ENCODE data around the gene RGS10.

The RGS10 gene

DNA sequence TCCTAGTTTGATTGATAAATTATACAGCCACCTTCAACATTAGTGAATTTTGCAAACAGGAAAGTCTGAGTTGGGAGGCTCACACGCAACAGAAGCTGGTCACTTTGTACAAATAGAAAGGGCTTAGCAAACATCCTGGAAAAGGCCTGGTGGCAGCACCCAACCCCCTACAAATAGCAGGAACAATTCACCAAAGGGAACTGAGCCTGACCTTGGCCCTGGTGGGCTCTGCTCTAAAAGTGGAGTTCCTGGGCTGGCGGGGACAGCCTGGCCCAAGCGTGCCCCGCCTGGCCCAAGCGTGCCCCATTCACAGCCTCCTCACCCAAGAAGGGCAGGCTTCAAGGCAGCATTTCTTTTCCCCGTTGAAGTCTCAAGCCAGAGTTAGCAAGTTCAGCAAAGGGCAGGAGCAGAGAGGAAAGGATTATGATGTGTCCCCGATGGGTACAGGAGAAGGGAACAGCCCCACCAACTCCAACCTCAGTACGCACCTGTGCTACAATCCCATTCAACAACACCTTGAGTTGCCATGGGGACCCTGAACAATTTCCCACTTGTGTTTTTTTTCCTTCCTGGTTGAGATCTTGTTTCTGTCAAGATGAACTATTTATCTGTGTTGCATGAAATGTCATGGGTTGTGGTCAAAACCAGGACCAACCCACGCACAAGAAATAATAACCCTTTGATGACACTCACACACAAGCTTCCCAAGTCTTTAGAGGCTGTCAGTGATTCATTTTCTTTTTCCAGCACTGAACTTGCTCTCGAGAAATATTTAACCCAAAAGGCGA is 43.4 kb downstream of the RGS10 start:
- DNase-seq: peak in 1 of 2 donors; percentile 44
- Mint-ChIP-seq H3K27ac (peak overlapping the region; percentile 76 to 97), H3K4me3 (peak overlapping the region; percentile 45 to 68), H3K27me3 (no peaks in the 10 kb centered on the region), H3K4me1 (peaks cover 99% of the 10 kb centered on the region), H3K9me3 (no peaks in the 10 kb centered on the region)
- ATAC-seq: no peak

DNA sequence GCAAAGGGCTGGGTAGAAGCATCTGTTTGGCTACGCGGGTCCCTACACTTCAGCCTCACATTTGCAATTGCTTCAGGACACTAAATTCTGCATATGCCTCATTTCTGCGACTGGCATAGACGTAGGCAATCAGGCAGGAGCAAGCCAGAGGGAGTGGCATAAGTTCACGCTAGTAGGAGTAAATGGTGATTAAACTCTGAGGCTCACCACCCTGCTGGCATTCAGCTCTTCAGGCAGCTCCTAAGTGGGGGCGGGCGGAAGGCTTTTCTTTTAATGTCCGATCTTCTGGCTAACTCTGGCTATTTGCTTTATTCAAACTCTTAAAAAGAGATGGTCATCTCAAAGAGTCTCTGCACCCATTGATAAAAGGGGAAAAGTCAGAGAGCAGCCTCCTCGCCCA is 45.3 kb downstream of the RGS10 start:
- Mint-ChIP-seq H3K27ac (peak overlapping the region; percentile 80 to 82), H3K4me3 (peak overlapping the region; percentile 49 to 67), H3K9me3 (no peaks in the 10 kb centered on the region), H3K4me1 (peaks cover 99% of the 10 kb centered on the region), H3K27me3 (no peaks in the 10 kb centered on the region)
- ATAC-seq (no peak), DNase-seq (no peak)

DNA sequence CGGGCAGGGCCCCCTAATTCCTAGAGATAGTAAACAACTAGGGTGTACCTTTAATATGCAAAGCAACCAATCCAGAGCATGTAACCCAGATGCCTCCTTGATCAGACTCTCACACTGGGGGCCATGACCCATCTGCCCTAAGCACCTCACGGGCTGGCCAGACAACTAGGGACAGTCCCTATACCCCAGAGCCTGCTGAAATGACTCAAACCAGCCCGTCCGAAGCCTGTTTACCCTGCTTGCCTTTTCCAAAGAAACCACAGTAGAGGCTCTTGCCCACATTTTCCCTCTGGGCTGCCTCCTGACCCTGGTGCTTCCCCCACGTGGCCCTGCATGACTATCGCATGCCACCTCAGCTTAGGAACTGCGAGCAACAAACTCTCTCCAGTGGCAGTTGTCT is 46.2 kb downstream of the RGS10 start:
- peak; percentile 66 to 80 for DNase-seq
- H3K27me3 Mint-ChIP-seq: no peaks in the 10 kb centered on the region
- H3K4me3 Mint-ChIP-seq: peak overlapping the region; percentile 49 to 51
- ATAC-seq: peak; percentile 90
- peak overlapping the region; percentile 73 to 95 for H3K27ac Mint-ChIP-seq
- H3K4me1 Mint-ChIP-seq: peaks cover 98% of the 10 kb centered on the region
- H3K9me3 Mint-ChIP-seq: no peaks in the 10 kb centered on the region

DNA sequence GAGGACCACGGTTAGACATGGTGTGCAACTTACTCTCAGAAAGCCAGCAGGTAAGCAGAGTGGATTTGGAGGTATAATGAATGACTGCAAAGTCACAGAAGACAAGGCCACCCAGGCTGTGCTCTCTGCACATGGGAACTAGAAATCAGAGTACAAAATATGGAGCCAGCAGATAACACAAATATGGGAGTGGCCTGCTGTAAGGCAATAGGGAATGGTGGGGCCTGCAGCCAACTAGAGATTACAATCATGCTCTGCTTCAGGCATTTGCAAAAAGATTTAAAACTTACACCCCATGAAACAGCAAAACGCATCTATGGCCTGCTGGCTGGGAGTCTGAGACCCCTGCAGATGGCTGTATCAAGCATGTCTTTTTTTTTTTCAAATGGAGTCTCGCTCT is 47.0 kb downstream of the RGS10 start:
- Mint-ChIP-seq H3K27ac (no peak overlapping the region), H3K27me3 (no peaks in the 10 kb centered on the region), H3K4me1 (peaks cover 92% of the 10 kb centered on the region), H3K9me3 (no peaks in the 10 kb centered on the region), H3K4me3 (no peak overlapping the region)
- ATAC-seq (no peak), DNase-seq (no peak)

DNA sequence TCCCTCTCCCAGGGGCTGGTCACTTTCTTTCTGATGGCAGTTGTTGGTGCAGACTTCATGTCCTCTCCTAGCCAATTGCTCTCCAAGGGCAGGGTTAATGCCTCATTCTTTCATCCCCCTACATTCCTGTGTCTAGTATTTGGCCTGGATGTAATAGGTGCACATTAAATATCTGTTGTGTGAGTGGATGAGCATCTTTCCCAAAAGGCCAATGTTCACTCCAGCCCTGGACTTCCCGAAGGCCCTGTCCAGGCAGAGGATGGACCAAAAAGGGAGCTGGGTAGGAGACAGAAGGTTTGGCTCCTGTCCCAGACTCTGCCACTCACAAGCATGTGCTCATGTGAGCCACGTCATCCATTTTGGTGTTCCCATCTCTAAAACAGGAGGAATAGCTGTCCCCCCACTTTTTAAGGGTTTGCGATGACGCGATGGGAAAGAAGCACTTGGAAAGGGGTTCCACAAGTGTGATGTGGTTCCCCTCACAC is 47.5 kb downstream of the RGS10 start:
- ATAC-seq (no peak), DNase-seq (no peak)
- Mint-ChIP-seq H3K27me3 (no peaks in the 10 kb centered on the region), H3K4me3 (peak overlapping the region in 1 of 2 donors; percentile 4), H3K9me3 (no peaks in the 10 kb centered on the region), H3K27ac (no peak overlapping the region), H3K4me1 (peaks cover 92% of the 10 kb centered on the region)

DNA sequence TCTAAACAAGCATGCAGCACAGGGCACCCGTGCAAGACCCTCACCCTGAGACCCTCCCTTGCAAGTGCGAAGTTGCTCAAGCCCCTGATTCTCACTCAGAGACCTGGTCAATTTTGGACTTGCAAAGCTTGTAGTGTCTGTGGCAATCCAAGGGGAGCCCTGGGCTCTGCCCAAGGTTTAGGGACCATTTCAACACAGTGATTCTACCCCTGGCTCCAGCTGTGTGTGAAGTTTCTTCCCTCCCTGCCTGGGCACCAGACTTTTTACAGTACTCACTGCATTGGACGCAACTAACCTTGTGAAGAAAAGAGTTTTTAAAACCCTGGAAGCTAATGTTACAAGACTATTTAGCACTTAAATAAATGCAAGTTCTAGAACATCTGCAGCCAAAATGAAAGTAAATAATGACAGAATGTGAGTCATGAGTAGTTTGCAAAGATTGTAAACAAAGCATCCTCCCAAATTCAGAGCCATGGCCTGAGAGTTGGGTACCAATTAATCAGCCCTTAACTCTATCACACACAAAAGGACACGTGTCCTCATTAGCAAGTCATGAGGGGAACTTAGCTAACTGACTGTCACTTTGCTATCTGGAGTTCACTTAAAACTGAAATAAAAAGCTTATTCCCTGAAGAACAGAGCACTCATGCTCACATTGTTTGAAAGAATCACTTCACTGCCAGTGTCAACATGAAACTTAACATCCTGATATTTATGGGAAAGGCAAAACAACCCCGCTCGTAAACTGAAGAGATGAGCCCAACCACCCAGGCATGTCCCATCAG is 48.1 kb downstream of the RGS10 start:
- ATAC-seq: no peak
- Mint-ChIP-seq H3K27me3 (no peaks in the 10 kb centered on the region), H3K4me3 (peak overlapping the region in 1 of 2 donors; percentile 4), H3K4me1 (peaks cover 92% of the 10 kb centered on the region), H3K27ac (peak overlapping the region in 1 of 2 donors; percentile 36), H3K9me3 (no peaks in the 10 kb centered on the region)
- no peak for DNase-seq

DNA sequence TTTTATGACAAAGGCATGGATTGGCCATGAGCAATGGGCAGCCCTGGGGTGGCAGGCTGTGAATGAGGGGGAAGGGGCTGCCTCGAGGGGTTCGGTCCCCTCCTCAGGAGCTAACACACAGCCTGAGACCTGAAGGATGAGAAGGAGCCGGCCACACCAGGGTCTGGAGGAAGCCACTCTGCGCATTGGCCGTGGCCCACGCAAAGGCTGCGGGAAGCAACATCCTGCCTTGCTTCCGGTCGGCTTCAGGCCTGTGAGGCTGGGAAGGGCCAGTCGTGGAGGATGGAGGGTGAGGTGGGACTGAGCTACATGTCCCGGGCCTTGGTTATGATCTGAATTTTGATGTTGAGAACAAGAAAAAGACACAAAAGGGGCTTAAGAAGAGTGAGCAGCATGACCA is 49.4 kb downstream of the RGS10 start:
- H3K9me3 Mint-ChIP-seq: no peaks in the 10 kb centered on the region
- no peak for ATAC-seq
- H3K4me1 Mint-ChIP-seq: peaks cover 92% of the 10 kb centered on the region
- H3K27me3 Mint-ChIP-seq: no peaks in the 10 kb centered on the region
- H3K27ac Mint-ChIP-seq: peak overlapping the region; percentile 68 to 93
- H3K4me3 Mint-ChIP-seq: peak overlapping the region; percentile 13 to 70
- DNase-seq: no peak

DNA sequence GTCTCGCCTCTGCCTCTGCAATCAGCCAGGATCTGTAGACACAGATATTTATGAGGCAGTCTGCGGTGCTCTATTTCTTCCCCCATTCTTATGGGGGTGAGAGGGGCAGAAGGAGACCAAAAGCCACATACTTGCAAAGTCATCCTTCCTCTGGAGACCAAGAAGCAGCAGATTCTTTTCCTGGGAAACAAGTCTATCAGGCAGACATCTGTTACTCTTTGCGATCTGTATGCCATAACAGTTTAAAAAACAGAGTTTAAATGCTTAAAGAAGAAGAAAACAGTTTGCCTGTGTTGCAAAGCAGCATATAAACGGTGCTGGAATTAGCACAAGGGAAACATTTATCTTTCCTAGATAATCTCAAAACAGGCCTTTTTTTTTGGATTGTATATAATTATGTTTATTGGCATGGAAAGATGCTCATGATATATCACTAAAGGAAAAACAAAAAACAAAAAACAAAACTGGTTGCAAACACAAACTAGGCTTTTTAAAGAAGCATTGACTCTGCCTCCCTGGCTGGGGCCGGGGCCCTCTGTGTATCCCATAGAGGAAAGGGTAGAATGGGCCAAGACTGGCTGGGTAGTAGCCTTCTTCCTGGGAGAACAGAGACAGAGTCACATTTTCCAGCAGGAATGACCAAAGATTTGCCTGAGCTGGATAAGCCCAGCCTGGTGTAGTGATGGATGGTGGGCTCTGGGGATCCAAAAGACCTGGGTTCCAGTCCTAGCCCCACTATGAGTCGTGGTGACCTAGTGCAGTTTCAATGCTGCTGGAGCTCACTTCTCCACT is 50.4 kb downstream of the RGS10 start:
- Mint-ChIP-seq H3K4me1 (peaks cover 89% of the 10 kb centered on the region), H3K9me3 (no peaks in the 10 kb centered on the region), H3K4me3 (no peak overlapping the region), H3K27ac (no peak overlapping the region), H3K27me3 (no peaks in the 10 kb centered on the region)
- no peak for DNase-seq
- no peak for ATAC-seq

DNA sequence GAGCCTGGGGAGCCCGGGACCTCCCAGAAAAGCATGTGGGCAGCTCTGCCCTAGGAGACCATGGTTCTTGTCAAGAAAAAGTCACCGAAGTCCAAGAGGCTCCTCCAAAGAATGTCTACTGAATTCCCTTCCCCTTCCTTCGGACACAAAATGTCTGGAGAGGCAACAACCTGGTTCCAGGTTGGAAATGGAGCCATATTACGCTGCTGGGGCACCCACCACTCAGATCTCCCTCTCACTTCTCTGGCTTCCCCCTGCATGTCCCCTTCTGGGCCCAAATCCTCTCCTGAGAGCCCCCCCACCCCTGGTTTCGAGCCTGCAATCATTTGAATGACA is 52.6 kb downstream of the RGS10 start:
- Mint-ChIP-seq H3K4me3 (peak overlapping the region; percentile 81 to 86), H3K27me3 (no peaks in the 10 kb centered on the region), H3K27ac (peak overlapping the region; percentile 22 to 86), H3K9me3 (no peaks in the 10 kb centered on the region), H3K4me1 (peaks cover 66% of the 10 kb centered on the region)
- no peak for ATAC-seq
- DNase-seq: no peak

DNA sequence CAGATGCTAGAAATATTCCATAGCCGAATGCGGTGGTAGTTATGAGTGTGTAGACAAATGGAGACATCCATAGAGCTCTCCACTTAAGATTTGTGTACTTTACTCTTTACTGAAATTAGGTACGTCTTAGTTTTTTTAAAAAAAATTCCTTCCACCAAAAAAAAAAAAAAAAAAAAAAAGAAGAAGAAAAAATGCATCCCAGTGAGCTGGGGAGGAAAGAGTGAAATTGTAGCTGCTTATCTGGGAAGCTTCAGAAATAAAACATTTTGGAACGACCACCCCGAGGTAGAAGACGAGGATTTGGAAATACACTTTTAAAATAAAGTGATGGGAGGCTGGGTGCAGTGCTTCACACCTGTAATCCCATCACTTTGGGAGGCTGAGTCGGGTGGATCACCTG is 53.8 kb downstream of the RGS10 start:
- Mint-ChIP-seq H3K9me3 (no peaks in the 10 kb centered on the region), H3K27ac (peak overlapping the region; percentile 34 to 65), H3K27me3 (no peaks in the 10 kb centered on the region), H3K4me1 (peaks cover 54% of the 10 kb centered on the region), H3K4me3 (peak overlapping the region in 1 of 2 donors; percentile 21)
- DNase-seq: no peak
- no peak for ATAC-seq

DNA sequence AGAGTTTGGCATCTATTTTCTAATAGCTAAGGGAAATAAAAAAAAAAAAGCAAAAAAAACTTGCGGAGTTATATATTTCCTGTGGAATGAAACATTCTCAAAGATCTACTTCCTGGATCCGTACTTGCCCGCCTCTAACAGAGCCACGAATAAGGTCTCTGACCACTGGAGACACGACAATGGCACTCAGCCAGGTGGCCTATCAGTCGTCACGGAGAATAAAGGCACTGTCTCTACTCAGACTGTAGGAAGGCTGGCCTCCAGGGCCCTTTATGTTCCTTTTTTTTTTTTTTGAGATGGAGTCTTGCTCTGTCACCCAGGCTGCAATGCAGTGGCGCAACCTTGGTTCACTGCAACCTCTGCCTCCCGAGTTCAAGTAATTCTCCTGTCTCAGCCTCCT is 58.7 kb downstream of the RGS10 start:
- DNase-seq (no peak), ATAC-seq (no peak)
- no peaks in the 10 kb centered on the region for H3K27me3 Mint-ChIP-seq
- peaks cover 29% of the 10 kb centered on the region for H3K4me1 Mint-ChIP-seq
- no peak overlapping the region for H3K27ac Mint-ChIP-seq
- H3K9me3 Mint-ChIP-seq: no peaks in the 10 kb centered on the region
- no peak overlapping the region for H3K4me3 Mint-ChIP-seq

DNA sequence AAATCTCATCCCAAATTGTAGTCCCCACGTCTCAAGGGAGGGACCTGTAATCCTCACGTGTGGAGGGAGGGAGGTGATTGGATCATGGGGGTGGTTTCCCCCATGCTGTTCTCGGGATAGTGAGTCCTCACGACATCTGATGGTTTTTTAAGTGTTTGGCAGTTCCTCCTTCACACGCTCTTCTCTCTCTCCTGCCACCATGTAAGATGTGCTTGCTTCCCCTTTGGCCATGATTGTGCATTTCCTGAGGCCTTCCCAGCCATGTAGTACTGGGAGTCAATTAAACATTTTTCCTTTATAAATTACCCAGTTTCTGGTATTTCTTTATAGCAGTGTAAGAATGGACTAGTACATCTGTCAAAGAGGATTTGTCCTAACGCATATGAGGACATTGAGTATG is 59.5 kb downstream of the RGS10 start:
- Mint-ChIP-seq H3K27me3 (no peaks in the 10 kb centered on the region), H3K9me3 (no peaks in the 10 kb centered on the region), H3K4me3 (no peak overlapping the region), H3K4me1 (peaks cover 29% of the 10 kb centered on the region), H3K27ac (no peak overlapping the region)
- ATAC-seq (no peak), DNase-seq (no peak)

DNA sequence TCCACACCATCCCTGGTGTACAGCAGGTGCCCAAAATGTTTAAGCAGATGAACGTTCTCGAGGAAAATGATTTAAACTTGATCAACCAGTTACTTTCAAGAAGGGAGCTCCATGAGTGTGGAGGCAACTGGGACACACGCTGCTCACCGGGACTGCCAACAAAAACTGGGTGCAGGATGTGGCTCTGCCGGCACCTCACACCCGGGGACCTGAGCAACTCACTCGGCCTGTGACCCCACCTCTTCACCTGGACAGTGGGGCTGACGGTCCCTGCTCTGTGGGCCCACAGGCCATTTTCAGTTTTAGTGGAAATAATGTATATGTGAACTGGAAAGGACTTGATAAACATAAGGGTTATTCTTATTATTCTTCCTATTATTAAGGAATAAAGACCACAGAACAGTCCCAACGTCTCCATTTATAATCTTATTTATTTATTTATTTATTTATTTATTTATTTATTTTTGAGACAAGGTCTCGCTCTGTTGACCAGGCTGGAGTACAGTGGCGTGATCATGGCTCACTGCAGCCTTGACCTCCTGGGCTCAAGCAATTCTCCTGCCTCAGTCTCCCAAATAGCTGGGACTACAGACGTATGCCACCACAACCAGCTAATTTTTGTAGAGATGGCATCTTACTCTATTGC is 60.6 kb downstream of the RGS10 start:
- Mint-ChIP-seq H3K4me1 (peaks cover 35% of the 10 kb centered on the region), H3K27me3 (no peaks in the 10 kb centered on the region), H3K9me3 (no peaks in the 10 kb centered on the region), H3K27ac (no peak overlapping the region), H3K4me3 (no peak overlapping the region)
- DNase-seq (no peak), ATAC-seq (no peak)

DNA sequence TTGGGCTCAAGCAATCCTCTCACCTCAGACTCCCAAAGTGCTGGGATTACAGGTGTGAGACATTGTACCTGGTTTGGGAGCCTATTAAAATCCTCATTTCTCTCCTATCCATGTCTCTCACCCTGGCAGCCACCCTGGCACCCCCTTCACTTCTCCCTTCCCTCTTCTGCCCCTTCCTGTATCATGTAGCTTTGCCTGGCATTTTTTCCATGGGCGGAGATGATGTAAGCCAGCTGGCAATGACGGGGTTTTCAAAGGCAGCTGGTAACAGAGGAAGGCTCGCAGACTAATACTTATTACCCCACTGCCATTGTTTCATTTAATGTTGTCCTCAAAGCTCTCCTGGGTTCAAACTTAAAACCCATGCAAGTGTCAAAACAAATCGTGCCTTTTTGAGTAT is 61.9 kb downstream of the RGS10 start:
- DNase-seq: no peak
- Mint-ChIP-seq H3K9me3 (no peaks in the 10 kb centered on the region), H3K27ac (peak overlapping the region in 1 of 2 donors; percentile 69), H3K4me1 (peaks cover 36% of the 10 kb centered on the region), H3K27me3 (no peaks in the 10 kb centered on the region), H3K4me3 (no peak overlapping the region)
- no peak for ATAC-seq

DNA sequence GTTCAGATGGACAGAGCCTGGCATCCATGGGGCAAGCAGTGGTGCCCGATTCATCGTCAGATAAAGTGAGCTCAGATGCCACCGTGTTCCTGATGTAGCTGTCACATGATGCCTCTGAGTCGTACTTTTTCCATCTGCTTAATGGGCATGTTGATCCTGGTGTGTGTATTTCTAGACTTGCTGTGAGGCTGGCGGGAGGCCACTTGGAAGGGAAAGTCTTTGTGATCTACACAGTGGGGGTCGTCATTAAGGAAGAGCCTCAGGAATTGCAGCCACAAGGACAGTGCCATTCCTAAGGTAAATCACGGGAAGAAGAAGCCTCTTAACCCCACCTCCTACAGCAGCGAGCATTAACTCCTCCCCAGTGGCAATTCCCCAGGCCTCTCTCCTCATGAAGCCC is 63.0 kb downstream of the RGS10 start:
- no peaks in the 10 kb centered on the region for H3K9me3 Mint-ChIP-seq

More for the DNA sequence above, 63.0 kb downstream of the RGS10 start:
- ATAC-seq (no peak), DNase-seq (no peak)
- H3K4me1 Mint-ChIP-seq: peaks cover 36% of the 10 kb centered on the region
- H3K4me3 Mint-ChIP-seq: peak overlapping the region in 1 of 2 donors; percentile 83
- no peak overlapping the region for H3K27ac Mint-ChIP-seq
- no peaks in the 10 kb centered on the region for H3K27me3 Mint-ChIP-seq
